Liver (tissue), 9 donors: ENCODE measurements around the gene BTN1A1. TPM values are rescaled to one million over a fixed set of nuclear protein-coding genes. Genes with fewer than 3 reads are reported as not detected.

Experiments used
- DNase-seq: peaks from one replicate; pipeline ENCODE4 v3.0.0-alpha.2; 2017; ENCODE audit warnings: low spot score
- H3K27ac ChIP-seq, 2 donors: one replicate each; pipeline ENCODE4 v1.7.0; 2013; ENCODE audit warnings: inconsistent platforms in 2 of 2, low read length in 2 of 2, control low read depth in 1 of 2, low read depth in 1 of 2, mild to moderate bottlenecking in 1 of 2
- H3K27me3 ChIP-seq, 4 donors: one replicate each; pipeline versions ENCODE4 v1.6.1 to v1.7.0; 2013; ENCODE audit warnings: low read length in 3 of 4, inconsistent platforms in 1 of 4, mild to moderate bottlenecking in 1 of 4, moderate library complexity in 1 of 4; ENCODE audit not compliant: control insufficient read depth in 4 of 4, insufficient read depth in 4 of 4
- H3K36me3 ChIP-seq, 4 donors: one replicate each; pipeline versions ENCODE4 v1.6.1 to v1.7.0; 2013; ENCODE audit warnings: low read length in 3 of 4, mild to moderate bottlenecking in 3 of 4, low read depth in 1 of 4, moderate library complexity in 1 of 4; ENCODE audit not compliant: control insufficient read depth in 4 of 4, insufficient read depth in 3 of 4
- H3K4me1 ChIP-seq, 4 donors: one replicate each; pipeline versions ENCODE4 v1.6.1 to v1.7.0; 2013; ENCODE audit warnings: low read length in 3 of 4, mild to moderate bottlenecking in 3 of 4, moderate library complexity in 1 of 4; ENCODE audit not compliant: control insufficient read depth in 4 of 4, insufficient read depth in 4 of 4
- H3K4me3 ChIP-seq, 3 donors: one replicate each; pipeline versions ENCODE4 v1.6.1 to v1.7.0; 2013; ENCODE audit warnings: low read length in 3 of 3, control low read depth in 1 of 3, low read depth in 1 of 3, mild to moderate bottlenecking in 1 of 3
- H3K9ac ChIP-seq, 2 donors: one replicate each; pipeline ENCODE4 v1.7.0; 2013; ENCODE audit warnings: low read length in 2 of 2, mild to moderate bottlenecking in 2 of 2, moderate library complexity in 2 of 2, control low read depth in 1 of 2, low read depth in 1 of 2
- H3K9me3 ChIP-seq, 4 donors: one replicate each; pipeline versions ENCODE4 v1.6.1 to v1.7.0; 2013; ENCODE audit warnings: low read length in 3 of 4; ENCODE audit not compliant: control insufficient read depth in 4 of 4
- ATF3 ChIP-seq: IDR thresholded peaks from 2 replicates; pipeline ENCODE4 v1.6.1; 2016; ENCODE audit warnings: antibody characterized with exemption
- CTCF ChIP-seq: fragments of 150-350 bp; IDR thresholded peaks from 2 replicates; pipeline ENCODE4 v1.5.1; 2017; ENCODE audit warnings: improper control_type of control experiment, low read depth, low read length; ENCODE audit not compliant: missing input control
- EGR1 ChIP-seq, 2 donors: IDR thresholded peaks; 2 replicates each; pipeline ENCODE4 v1.6.1; 2016 to 2018; ENCODE audit warnings: antibody characterized with exemption in 2 of 2, low read depth in 2 of 2
- FOXA1 ChIP-seq: IDR thresholded peaks from 2 replicates; pipeline ENCODE4 v1.6.1; 2016; ENCODE audit warnings: antibody characterized with exemption
- FOXA2 ChIP-seq: IDR thresholded peaks from 2 replicates; pipeline ENCODE4 v1.6.1; 2016; ENCODE audit warnings: antibody characterized with exemption
- GABPA ChIP-seq, 2 donors: IDR thresholded peaks in 1 of 2; conservative IDR thresholded peaks in 1 of 2; 2 replicates each; pipeline ENCODE4 v1.6.1; 2016; ENCODE audit warnings: antibody characterized with exemption in 2 of 2, mild to moderate bottlenecking in 1 of 2, moderate library complexity in 1 of 2
- HNF4A ChIP-seq, 2 donors: conservative IDR thresholded peaks; 2 replicates each; pipeline ENCODE4 v1.6.1; 2016; ENCODE audit warnings: antibody characterized with exemption in 2 of 2, mild to moderate bottlenecking in 2 of 2
- JUND ChIP-seq, 2 donors: IDR thresholded peaks; 2 replicates each; pipeline ENCODE4 v1.6.1; 2016; ENCODE audit warnings: antibody characterized with exemption in 2 of 2
- MAX ChIP-seq: IDR thresholded peaks from 2 replicates; pipeline ENCODE4 v1.6.1; 2016; ENCODE audit warnings: antibody characterized with exemption
- NR2F2 ChIP-seq: IDR thresholded peaks from 2 replicates; pipeline ENCODE4 v1.6.1; 2016; ENCODE audit warnings: antibody characterized with exemption
- RAD21 ChIP-seq, 2 donors: IDR thresholded peaks; 2 replicates each; pipeline ENCODE4 v1.6.1; 2016; ENCODE audit warnings: antibody characterized with exemption in 2 of 2, mild to moderate bottlenecking in 2 of 2
- REST ChIP-seq: IDR thresholded peaks from 2 replicates; pipeline ENCODE4 v1.6.1; 2016; ENCODE audit warnings: antibody characterized with exemption, mild to moderate bottlenecking
- ZBTB33 ChIP-seq: IDR thresholded peaks from 2 replicates; pipeline ENCODE4 v1.6.1; 2016; ENCODE audit warnings: antibody characterized with exemption
- WGBS: extraction: QIAGEN DNeasy Blood & Tissue Kit; methylation state at CpG from one replicate; pipeline ENCODE4 v1.1.7; 2013; 5-methylcytosine and 5-hydroxymethylcytosine counted together
- polyA plus RNA-seq, 2 donors: library from polyadenylated mRNA; stranded (reverse) in 1 of 2; unstranded in 1 of 2; fragments of 200-250 nt in 1 of 2; fragments of >200 nt in 1 of 2; fragmentation: Nextera tagmentation in 1 of 2; extraction: Ambion mirVana in 1 of 2; gene quantifications; one replicate each; pipeline versions ENCODE4 v1.2.1 to v1.2.3, GENCODE V29; 2013 to 2015
- total RNA-seq, 2 donors: library from RNA; depleted of rRNA; stranded (reverse); fragments of >200 nt; gene quantifications; one replicate each; pipeline ENCODE4 v1.2.3, GENCODE V29; 2014
- donor health status: healthy.
- donor health status: healthy.
- donor health status: healthy.
- donor health status: healthy.
- donor health status: healthy.

The BTN1A1 gene
- total and polyA plus RNA-seq, 4 donors, result 0.06 TPM; not detected in 3

- Histone ChIP-seq H3K27me3 (no peaks in the 10 kb centered on the region), H3K27ac (no peak overlapping the region), H3K9me3 (peaks cover 0 to 4% (median 0%) of the 10 kb centered on the region in 4 donors), H3K9ac (no peak overlapping the region), H3K4me3 (no peak overlapping the region), H3K4me1 (no peaks in the 10 kb centered on the region), H3K36me3 (no peaks in the 10 kb centered on the region)
- TF ChIP-seq ZBTB33 (no peak), MAX (no peak), EGR1 (IDR thresholded peaks at IDR 0.05; ENCODE audit: low read depth in 2 of 2) (no peak), FOXA1 (no peak), FOXA2 (no peak), REST (no peak), RAD21 (IDR thresholded peaks at IDR 0.05) (no peak), GABPA (IDR thresholded peaks at IDR 0.05 in 1 of 2, conservative IDR thresholded peaks at IDR 0.05 in 1 of 2) (no peak), NR2F2 (no peak), CTCF (no peak), ATF3 (no peak), HNF4A (conservative IDR thresholded peaks at IDR 0.05) (no peak), JUND (IDR thresholded peaks at IDR 0.05) (no peak)
- no peak for DNase-seq
- 77% methylated on average over 5 of the region's 5 CpGs for WGBS
These were observed 8.5 kb upstream of the BTN1A1 start for GRCh38 chr6:26491604-26492003.

GRCh38 chr6:26493258-26493657, 6.8 kb upstream of the BTN1A1 start:
- WGBS, result 90% methylated on average over 2 of the region's 2 CpGs
- TF ChIP-seq RAD21 (IDR thresholded peaks at IDR 0.05) (peak; percentile 9 to 16), FOXA1 (no peak), EGR1 (IDR thresholded peaks at IDR 0.05; ENCODE audit: low read depth in 2 of 2) (no peak)
- no peak overlapping the region for H3K9ac ChIP-seq
- H3K4me1 ChIP-seq, result no peaks in the 10 kb centered on the region
- H3K4me3 ChIP-seq, result no peak overlapping the region
- DNase-seq, result no peak
- no peaks in the 10 kb centered on the region for H3K36me3 ChIP-seq
- H3K27me3 ChIP-seq, result no peaks in the 10 kb centered on the region
- H3K27ac ChIP-seq, result no peak overlapping the region
- no peaks in the 10 kb centered on the region for H3K9me3 ChIP-seq
